GM19397 (cell line): ENCODE data around the gene PDILT.

Experiments
- ATAC-seq: cut with Tn5 transposase; IDR thresholded peaks from one replicate; pipeline ENCODE4 v1.9.1; 2021; ENCODE audit warnings: mild to moderate bottlenecking, moderate library complexity; ENCODE audit not compliant: unreplicated experiment

Gene PDILT

GRCh38 chr16:20409398-20410120 lies 5.0 kb upstream of the PDILT start, which contains the start of gene ACSM5:
Gene ACSM5, plus strand, starts transcription at chr16:20409534. Its CDS starts 1,951 bp downstream, at chr16:20411485.
- ATAC-seq, result no peak

GRCh38 chr16:20402651-20403050 lies 1.9 kb downstream of the PDILT start:
- no peak for ATAC-seq

GRCh38 chr16:20401475-20402016 lies 3.0 kb downstream of the PDILT start:
- ATAC-seq, result no peak

GRCh38 chr16:20401066-20401465 lies 3.5 kb downstream of the PDILT start:
- ATAC-seq, result no peak

GRCh38 chr16:20399185-20399584 lies 5.4 kb downstream of the PDILT start:
- ATAC-seq, result no peak

GRCh38 chr16:20398603-20399002 lies 5.9 kb downstream of the PDILT start:
- no peak for ATAC-seq

- no peak for ATAC-seq
These were observed 7.0 kb downstream of the PDILT start for GRCh38 chr16:20397468-20398074.

- no peak for ATAC-seq
These were observed 7.6 kb downstream of the PDILT start for GRCh38 chr16:20396846-20397467.

GRCh38 chr16:20395946-20396345 lies 8.6 kb downstream of the PDILT start:
- ATAC-seq, result no peak

- ATAC-seq, result no peak
These were observed 10.5 kb downstream of the PDILT start for GRCh38 chr16:20393801-20394577.

- ATAC-seq, result no peak
These were observed 13.5 kb downstream of the PDILT start for GRCh38 chr16:20391045-20391444.

GRCh38 chr16:20388854-20389253 lies 15.7 kb downstream of the PDILT start:
- no peak for ATAC-seq

GRCh38 chr16:20387978-20388377 lies 16.6 kb downstream of the PDILT start:
- ATAC-seq, result no peak

GRCh38 chr16:20385844-20386832 lies 18.4 kb downstream of the PDILT start:
- no peak for ATAC-seq

- no peak for ATAC-seq
These were observed 21.2 kb downstream of the PDILT start for GRCh38 chr16:20383106-20384029.

- ATAC-seq, result no peak
These were observed 22.2 kb downstream of the PDILT start for GRCh38 chr16:20382202-20382948.

- ATAC-seq, result no peak
These were observed 23.8 kb downstream of the PDILT start for GRCh38 chr16:20380782-20381181.

- no peak for ATAC-seq
These were observed 27.4 kb downstream of the PDILT start for GRCh38 chr16:20377181-20377580.
